Neuron (in vitro differentiated cells): ENCODE results near the gene ADGRG2.

Source experiments
- H2AFZ ChIP-seq: one replicate; pipeline ENCODE4 v1.6.1; 2013; ENCODE audit warnings: low read depth, mild to moderate bottlenecking, inconsistent platforms, low read length, moderate library complexity
- H3K27me3 ChIP-seq: one replicate; pipeline ENCODE4 v1.6.1; 2013; ENCODE audit warnings: low read length; ENCODE audit not compliant: insufficient read depth
- H3K36me3 ChIP-seq: one replicate; pipeline ENCODE4 v1.6.1; 2013; ENCODE audit warnings: low read length; ENCODE audit not compliant: insufficient read depth
- H3K4me1 ChIP-seq: one replicate; pipeline ENCODE4 v1.6.1; 2013; ENCODE audit warnings: low read length; ENCODE audit not compliant: insufficient read depth
- H3K4me3 ChIP-seq: 2 replicates; pipeline ENCODE4 v1.5.1; 2013; ENCODE audit warnings: mild to moderate bottlenecking, low read length, moderate library complexity
- H3K9me3 ChIP-seq: one replicate; pipeline ENCODE4 v1.6.1; 2013; ENCODE audit warnings: low read length

Gene ADGRG2

DNA sequence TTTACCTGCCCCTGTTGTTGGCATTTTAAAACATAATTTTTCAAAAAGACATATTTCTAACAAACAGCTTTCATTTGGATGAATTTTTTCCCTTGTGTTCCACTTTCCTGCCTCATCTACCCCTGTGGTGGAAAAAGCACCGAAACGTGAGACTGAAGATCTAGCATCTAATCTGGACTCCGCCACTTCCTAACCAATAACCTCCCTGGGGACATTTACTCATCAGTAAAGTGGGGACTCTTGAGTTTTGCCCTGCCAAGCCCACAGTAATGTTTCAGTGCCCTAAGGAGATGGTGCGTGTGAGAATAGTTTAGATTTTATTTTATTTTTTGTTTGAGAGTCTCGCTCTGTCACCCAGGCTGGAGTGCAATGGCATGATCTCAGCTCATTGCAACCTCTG lies 56.7 kb downstream of the ADGRG2 start:
- H3K36me3 ChIP-seq = no peaks in the 10 kb centered on the region
- no peaks in the 10 kb centered on the region for H3K4me1 ChIP-seq
- H3K4me3 ChIP-seq = no peak overlapping the region
- peaks cover 2% of the 10 kb centered on the region for H3K27me3 ChIP-seq
- no peak overlapping the region for H2AFZ ChIP-seq
- no peaks in the 10 kb centered on the region for H3K9me3 ChIP-seq

DNA sequence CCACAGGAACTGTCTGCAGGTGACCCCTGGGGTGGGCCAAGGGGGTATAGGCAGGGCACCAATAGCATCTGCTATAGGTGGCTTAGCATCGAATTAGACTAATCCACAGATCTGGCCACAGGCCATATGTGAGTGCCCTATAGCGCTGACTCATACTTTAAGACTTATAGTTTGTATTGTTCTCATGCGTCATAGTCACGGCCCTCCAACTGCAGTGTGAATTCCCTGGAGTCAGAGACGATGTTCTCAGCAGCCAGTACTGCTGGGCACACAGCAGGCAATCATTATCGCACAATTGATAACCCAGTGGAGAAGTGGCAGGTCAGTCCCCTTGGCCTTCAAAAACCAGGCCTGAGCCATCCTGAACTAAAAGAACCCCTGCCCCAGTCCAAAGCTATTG lies 58.1 kb downstream of the ADGRG2 start:
- Histone ChIP-seq H3K9me3 (no peaks in the 10 kb centered on the region), H3K27me3 (no peaks in the 10 kb centered on the region), H2AFZ (no peak overlapping the region), H3K4me1 (no peaks in the 10 kb centered on the region), H3K4me3 (no peak overlapping the region), H3K36me3 (no peaks in the 10 kb centered on the region)

DNA sequence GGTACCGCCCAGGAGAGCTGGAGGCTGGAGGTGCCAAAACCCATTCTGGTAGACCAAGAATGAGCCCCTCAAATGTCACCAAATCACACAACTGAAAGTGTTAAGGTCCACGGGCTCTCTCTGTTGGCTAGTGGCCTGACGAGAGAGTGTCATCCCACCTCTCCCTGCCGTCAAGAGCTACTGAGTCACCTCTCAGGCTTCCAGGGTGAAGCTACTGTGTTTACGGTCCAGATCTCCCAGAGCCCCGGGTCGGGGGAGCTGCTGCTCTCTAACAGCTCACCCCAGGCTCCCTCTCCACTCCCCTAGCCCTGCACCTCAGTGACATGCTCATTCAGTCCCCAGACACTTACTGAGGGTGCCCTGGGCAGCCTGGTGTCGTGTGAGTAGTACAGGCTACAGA lies 59.2 kb downstream of the ADGRG2 start:
- no peaks in the 10 kb centered on the region for H3K27me3 ChIP-seq
- no peak overlapping the region for H3K4me3 ChIP-seq
- no peaks in the 10 kb centered on the region for H3K36me3 ChIP-seq
- H3K4me1 ChIP-seq = no peaks in the 10 kb centered on the region
- no peaks in the 10 kb centered on the region for H3K9me3 ChIP-seq
- no peak overlapping the region for H2AFZ ChIP-seq

- no peaks in the 10 kb centered on the region for H3K36me3 ChIP-seq
- H3K4me1 ChIP-seq = no peaks in the 10 kb centered on the region
- H3K9me3 ChIP-seq = no peaks in the 10 kb centered on the region
- H3K27me3 ChIP-seq = no peaks in the 10 kb centered on the region
- no peak overlapping the region for H2AFZ ChIP-seq
- H3K4me3 ChIP-seq = no peak overlapping the region
Measured at GRCh38 chrX:19059067-19059466, 63.2 kb downstream of the ADGRG2 start.

GRCh38 chrX:19057856-19058255 lies 64.4 kb downstream of the ADGRG2 start:
- Histone ChIP-seq H3K4me1 (no peaks in the 10 kb centered on the region), H3K9me3 (no peaks in the 10 kb centered on the region), H3K36me3 (no peaks in the 10 kb centered on the region), H3K4me3 (no peak overlapping the region), H3K27me3 (no peaks in the 10 kb centered on the region), H2AFZ (no peak overlapping the region)

DNA sequence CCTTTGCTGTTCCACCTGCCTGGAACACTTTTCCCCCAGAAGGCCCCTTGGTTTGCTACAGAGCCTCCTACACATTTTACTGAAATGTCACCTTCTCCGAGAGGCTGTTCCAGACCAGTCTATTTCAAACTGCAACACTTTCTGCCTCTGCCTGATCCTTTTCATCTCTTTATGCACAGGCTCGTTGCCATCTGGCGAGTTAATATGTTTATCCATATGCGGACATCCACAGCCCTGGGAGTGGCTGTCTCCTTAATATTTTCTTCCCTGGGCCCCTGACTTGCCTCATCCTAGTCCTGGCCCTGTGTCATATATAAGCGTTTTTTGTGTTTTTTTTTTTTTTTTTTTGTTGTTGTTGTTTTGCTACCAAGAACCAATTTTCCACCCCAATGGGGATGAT lies 73.2 kb downstream of the ADGRG2 start:
- no peaks in the 10 kb centered on the region for H3K27me3 ChIP-seq
- H3K4me1 ChIP-seq = no peaks in the 10 kb centered on the region
- no peaks in the 10 kb centered on the region for H3K36me3 ChIP-seq
- no peak overlapping the region for H2AFZ ChIP-seq
- no peak overlapping the region for H3K4me3 ChIP-seq
- H3K9me3 ChIP-seq = no peaks in the 10 kb centered on the region

GRCh38 chrX:19046343-19047215 lies 75.7 kb downstream of the ADGRG2 start:
- no peaks in the 10 kb centered on the region for H3K4me1 ChIP-seq
- H3K27me3 ChIP-seq = no peaks in the 10 kb centered on the region

GRCh38 chrX:19040373-19040772 lies 81.9 kb downstream of the ADGRG2 start:
- H2AFZ ChIP-seq = no peak overlapping the region
- no peaks in the 10 kb centered on the region for H3K9me3 ChIP-seq
- no peaks in the 10 kb centered on the region for H3K36me3 ChIP-seq
- no peaks in the 10 kb centered on the region for H3K27me3 ChIP-seq
- H3K4me1 ChIP-seq = no peaks in the 10 kb centered on the region
- H3K4me3 ChIP-seq = no peak overlapping the region

More at GRCh38 chrX:19046343-19047215, 75.7 kb downstream of the ADGRG2 start:
- Histone ChIP-seq H3K36me3 (no peaks in the 10 kb centered on the region), H3K9me3 (no peaks in the 10 kb centered on the region), H2AFZ (no peak overlapping the region), H3K4me3 (no peak overlapping the region)

DNA sequence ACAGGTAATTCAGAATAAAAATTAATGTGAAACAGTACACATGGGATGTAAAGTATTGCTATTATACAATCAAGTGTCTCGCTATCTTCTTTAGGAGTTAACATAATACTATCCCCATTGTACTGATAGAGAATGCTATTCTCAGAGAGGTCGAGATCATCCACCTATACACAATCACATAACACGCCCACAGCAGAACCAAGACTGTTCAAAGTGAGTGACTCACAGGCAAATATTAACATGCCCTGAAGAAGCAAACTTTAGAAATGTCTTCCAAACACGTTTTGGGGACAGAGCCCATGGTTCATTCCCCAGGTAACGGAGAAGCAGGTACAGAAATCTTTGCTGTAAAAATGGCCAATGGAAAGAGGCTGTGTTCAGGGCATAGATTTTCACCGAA lies 88.2 kb downstream of the ADGRG2 start:
- no peak overlapping the region for H3K4me3 ChIP-seq
- no peaks in the 10 kb centered on the region for H3K27me3 ChIP-seq
- no peaks in the 10 kb centered on the region for H3K36me3 ChIP-seq
- H2AFZ ChIP-seq = no peak overlapping the region
- no peaks in the 10 kb centered on the region for H3K9me3 ChIP-seq
- H3K4me1 ChIP-seq = no peaks in the 10 kb centered on the region

DNA sequence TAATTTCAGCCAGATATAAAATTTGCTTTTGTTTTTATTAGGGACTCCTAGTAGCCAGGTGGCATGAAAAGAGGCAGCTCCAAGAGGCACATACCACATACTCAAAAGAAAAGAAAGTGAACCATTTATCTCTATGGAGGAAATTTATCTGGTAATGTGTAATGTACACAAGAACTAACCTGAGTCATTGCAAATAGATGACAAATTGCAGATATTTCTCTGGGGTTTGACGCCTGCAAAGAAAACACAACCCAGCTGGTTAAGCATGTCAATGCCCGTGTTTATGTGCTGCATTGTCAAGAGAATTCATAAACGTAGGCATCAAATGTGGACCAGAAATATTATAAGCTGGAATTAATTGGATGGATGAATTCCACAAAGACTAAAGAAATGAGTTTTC lies 91.5 kb downstream of the ADGRG2 start:
- H3K4me3 ChIP-seq = no peak overlapping the region
- no peaks in the 10 kb centered on the region for H3K36me3 ChIP-seq
- H3K4me1 ChIP-seq = no peaks in the 10 kb centered on the region
- H3K27me3 ChIP-seq = no peaks in the 10 kb centered on the region
- H2AFZ ChIP-seq = no peak overlapping the region
- no peaks in the 10 kb centered on the region for H3K9me3 ChIP-seq

GRCh38 chrX:19028560-19028959 lies 93.7 kb downstream of the ADGRG2 start:
- H3K4me1 ChIP-seq = no peaks in the 10 kb centered on the region
- no peak overlapping the region for H2AFZ ChIP-seq
- H3K9me3 ChIP-seq = no peaks in the 10 kb centered on the region
- H3K4me3 ChIP-seq = no peak overlapping the region
- no peaks in the 10 kb centered on the region for H3K36me3 ChIP-seq
- H3K27me3 ChIP-seq = no peaks in the 10 kb centered on the region

DNA sequence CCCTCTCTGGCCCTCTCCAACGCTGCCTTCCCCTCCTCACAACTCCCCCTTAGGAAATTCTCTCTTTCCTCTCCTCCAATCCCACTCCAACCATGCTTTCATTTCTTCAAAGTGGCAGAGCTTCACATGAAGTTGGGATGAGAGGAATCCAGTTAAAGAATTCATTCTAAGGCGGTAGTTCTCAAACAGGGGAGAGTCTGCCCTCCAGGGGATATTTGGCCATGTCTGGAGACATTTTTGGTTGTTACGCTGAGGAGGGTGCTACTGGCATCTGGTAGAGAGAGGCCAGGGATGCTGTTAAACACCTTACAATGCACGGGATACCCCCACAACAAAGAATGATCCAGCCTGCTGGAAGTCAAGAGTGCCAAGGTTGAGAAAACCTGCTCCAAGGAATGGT lies 97.9 kb downstream of the ADGRG2 start:
- Histone ChIP-seq H3K4me3 (no peak overlapping the region), H3K27me3 (no peaks in the 10 kb centered on the region), H3K9me3 (no peaks in the 10 kb centered on the region)

DNA sequence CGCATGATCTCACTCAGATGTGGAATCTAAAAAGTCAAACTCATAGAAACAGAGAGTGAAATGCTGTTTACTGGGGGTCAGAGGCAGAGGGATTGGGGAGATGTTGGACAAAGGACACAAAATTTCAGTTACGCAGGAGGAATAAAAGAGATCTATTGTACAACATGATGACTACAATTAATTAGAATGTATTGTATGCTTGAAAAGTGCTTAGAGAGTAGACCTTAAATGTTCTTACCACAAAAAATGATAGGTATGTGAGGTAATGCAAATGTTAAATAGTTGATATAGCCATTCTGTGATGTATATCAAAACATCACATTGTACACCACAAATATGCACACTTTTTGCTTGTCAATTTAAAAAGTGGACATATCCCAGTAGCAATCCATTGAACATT lies 102.3 kb downstream of the ADGRG2 start:
- Histone ChIP-seq H3K9me3 (no peaks in the 10 kb centered on the region), H3K4me3 (no peak overlapping the region), H3K27me3 (no peaks in the 10 kb centered on the region), H2AFZ (no peak overlapping the region), H3K36me3 (no peaks in the 10 kb centered on the region), H3K4me1 (no peaks in the 10 kb centered on the region)

More for the DNA sequence above, 97.9 kb downstream of the ADGRG2 start:
- Histone ChIP-seq H2AFZ (no peak overlapping the region), H3K36me3 (no peaks in the 10 kb centered on the region), H3K4me1 (no peaks in the 10 kb centered on the region)

DNA sequence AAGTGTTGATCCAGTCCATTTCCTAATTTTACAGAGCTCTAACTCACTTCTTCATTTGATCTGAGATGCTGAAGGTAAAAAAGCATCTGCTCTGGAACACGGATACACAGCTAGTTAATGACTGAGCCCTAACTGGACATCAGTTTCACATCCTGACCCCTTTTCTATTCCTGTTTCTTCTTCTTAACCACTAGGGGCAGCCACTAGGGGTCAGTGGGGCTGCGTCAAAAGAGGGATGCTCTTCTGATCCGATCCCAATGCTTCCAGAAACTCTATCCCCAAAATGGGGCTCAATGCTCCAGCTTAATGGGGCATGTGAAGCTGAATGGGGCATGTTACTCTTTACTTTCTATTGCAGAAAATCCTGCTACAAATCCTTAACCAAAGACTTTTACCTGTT lies 105.0 kb downstream of the ADGRG2 start:
- H3K4me1 ChIP-seq = no peaks in the 10 kb centered on the region
- H3K27me3 ChIP-seq = no peaks in the 10 kb centered on the region
- no peaks in the 10 kb centered on the region for H3K9me3 ChIP-seq
- H3K36me3 ChIP-seq = no peaks in the 10 kb centered on the region
- H3K4me3 ChIP-seq = no peak overlapping the region
- H2AFZ ChIP-seq = no peak overlapping the region
